Skeletal muscle cell (primary cell): ENCODE measurements around the gene JMJD7.
A peak's percentile ranks its signal among the peaks of the same experiment; 100 is the strongest.
"Not testable (repeated sequence)": the region's sequence is repeated elsewhere in the genome, so short reads cannot be mapped to it uniquely, and the experiment has no call there.

Experiments used
- DNase-seq: peaks from one replicate; pipeline ENCODE4 v3.0.0-alpha.2; 2010; ENCODE audit warnings: low read depth
- H3K4me3 ChIP-seq: 2 replicates; pipeline ENCODE4 v1.5.1; 2011; ENCODE audit warnings: low read depth, mild to moderate bottlenecking, control low read depth, low read length, moderate library complexity

JMJD7 gene

GRCh38 chr15:41819455-41820050 is 8.3 kb upstream of the JMJD7 start:
- no peak for DNase-seq
- H3K4me3 ChIP-seq = no peak overlapping the region

- H3K4me3 ChIP-seq = no peak overlapping the region
- DNase-seq = no peak
Observed at GRCh38 chr15:41820791-41821423, 7.0 kb upstream of the JMJD7 start.

- no peak overlapping the region for H3K4me3 ChIP-seq
- no peak for DNase-seq
Observed at GRCh38 chr15:41821831-41822230, 6.1 kb upstream of the JMJD7 start.

- no peak for DNase-seq
- H3K4me3 ChIP-seq = no peak overlapping the region
Observed at GRCh38 chr15:41822471-41822870, 5.4 kb upstream of the JMJD7 start.

- no peak overlapping the region for H3K4me3 ChIP-seq
- no peak for DNase-seq
Observed at GRCh38 chr15:41822957-41823356, 4.9 kb upstream of the JMJD7 start.

GRCh38 chr15:41823502-41823901 is 4.4 kb upstream of the JMJD7 start:
- DNase-seq = no peak
- no peak overlapping the region for H3K4me3 ChIP-seq

GRCh38 chr15:41824062-41824745 is 3.7 kb upstream of the JMJD7 start:
- no peak overlapping the region for H3K4me3 ChIP-seq
- DNase-seq = no peak

- no peak for DNase-seq
- no peak overlapping the region for H3K4me3 ChIP-seq
Observed at GRCh38 chr15:41825145-41825544, 2.7 kb upstream of the JMJD7 start.

GRCh38 chr15:41825572-41826535 is 2.0 kb upstream of the JMJD7 start:
- no peak overlapping the region for H3K4me3 ChIP-seq
- DNase-seq = no peak

DNA sequence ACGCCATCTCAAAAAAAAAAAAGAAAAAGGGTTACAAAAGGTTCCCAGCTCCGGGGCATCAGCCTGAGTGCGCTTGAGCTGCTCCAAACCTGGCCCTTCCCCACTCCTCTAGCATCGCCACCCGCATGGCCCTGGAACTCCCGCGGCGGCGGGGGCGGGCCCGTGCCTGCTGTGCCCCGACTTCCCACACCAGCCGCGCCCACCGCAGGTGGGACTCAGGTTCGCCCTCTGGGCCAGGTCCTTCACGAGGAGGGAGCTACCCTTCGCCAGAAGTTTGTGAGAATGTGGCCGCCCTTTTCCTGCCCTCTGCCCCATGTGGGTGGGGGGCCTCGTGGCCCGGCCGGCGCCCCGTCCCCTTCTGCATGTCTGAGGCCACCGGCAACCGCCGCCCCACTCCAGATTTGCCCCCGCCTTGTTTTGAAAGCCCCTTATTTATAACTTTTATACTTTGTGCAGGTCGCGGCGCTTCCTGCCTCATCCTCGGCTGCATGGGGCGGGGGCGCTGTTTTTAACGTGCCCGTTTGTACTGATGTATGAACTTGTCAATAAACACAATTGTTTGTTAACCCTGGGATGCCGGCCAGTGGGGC is 507 bp upstream of the JMJD7 start:
- no peak for DNase-seq
- peak overlapping the region; percentile 84 for H3K4me3 ChIP-seq

DNA sequence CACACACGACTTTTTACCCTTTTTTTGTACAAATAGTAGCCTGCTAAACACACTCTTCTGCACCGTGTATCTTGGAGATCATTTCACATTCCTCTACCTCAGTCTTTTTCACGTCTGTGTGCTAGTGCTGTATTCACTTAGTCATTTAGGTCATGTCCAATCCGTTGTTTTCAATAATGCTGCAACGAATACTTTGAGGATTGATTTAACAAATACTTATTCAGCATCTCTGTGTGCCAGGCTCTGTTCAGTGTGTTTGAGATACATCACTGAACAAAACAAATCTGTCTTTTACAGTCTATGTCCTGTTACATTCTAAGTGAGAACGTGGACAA is 882 bp downstream of the JMJD7 start:
- no peak for DNase-seq
- H3K4me3 ChIP-seq = peak overlapping the region; percentile 84

DNA sequence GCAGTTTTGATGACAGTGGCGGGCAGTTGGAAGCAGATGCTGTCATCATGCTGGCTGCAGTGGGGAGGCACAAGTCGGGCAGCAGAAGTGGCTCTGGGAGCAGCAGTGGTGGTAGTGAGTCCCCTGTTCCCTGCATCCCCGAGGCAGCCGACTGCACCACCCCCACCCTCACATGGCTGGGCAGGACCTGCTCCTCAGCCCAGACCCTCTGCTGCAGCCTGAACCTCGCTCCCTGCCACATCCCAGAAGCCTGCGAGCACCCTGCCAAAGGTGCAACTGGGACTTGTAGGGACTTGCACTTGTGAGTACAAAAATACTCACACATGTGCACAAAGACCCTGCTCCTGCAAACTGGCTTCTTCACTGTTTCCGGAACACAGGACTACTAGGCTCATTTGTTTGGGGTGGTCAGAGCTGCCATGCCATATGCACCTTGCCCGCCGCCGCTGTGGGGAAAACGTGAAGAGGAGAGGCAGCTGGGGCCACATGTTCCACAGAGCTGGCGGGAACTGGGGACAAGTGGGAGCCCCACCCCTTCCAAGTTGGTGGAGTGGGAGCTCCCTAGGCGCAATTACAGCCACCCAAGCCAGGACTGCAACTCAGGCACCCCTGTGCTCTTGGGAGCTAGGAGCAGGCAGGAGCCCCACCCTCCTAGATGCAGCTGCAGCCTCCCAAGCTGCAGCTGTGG is 2.2 kb downstream of the JMJD7 start:
- H3K4me3 ChIP-seq = no peak overlapping the region
- no peak for DNase-seq

DNA sequence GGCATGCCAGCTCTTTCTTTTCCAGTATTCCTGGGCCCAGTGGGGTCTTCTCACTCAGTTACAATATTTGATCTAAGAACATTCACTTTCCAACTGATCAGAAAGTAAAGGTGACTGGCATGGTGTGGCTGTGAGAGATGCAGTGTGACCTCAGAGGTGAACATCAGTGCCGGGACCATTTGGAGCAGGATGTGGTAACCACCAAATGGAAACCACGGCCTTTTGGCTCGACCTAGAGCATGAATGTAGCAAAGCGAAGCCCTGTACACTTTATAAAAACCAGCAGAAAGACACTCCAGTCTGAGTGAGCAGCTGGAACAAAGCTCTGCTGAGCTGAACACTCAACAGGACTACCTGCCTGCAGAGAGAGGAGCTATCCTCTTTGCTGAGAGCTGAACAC is 3.4 kb downstream of the JMJD7 start:
- not testable (repeated sequence) for H3K4me3 ChIP-seq, DNase-seq

DNA sequence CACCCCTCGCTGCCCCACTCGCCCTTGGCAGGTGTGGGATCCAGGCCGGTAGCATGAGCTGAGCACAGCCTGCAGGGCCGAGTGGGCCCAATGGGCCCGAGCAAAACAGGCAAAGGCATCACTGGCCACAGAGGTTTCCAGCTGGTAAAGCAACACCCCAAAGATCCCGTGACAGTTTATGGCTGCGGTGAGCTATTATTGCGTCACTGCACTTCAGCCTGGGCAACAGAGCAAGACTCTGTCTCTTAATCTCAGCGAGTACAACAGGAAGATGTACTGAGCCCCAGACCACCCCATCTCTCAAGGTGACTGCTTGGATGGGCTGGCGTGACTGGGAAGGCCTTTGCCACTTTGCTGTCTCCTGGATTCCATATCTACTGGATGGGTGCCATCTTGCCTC is 4.3 kb downstream of the JMJD7 start:
- no peak overlapping the region for H3K4me3 ChIP-seq
- no peak for DNase-seq

GRCh38 chr15:41832875-41833274 is 5.0 kb downstream of the JMJD7 start:
- DNase-seq = no peak
- H3K4me3 ChIP-seq = no peak overlapping the region

GRCh38 chr15:41834096-41834495 is 6.2 kb downstream of the JMJD7 start:
- no peak for DNase-seq
- H3K4me3 ChIP-seq = no peak overlapping the region

DNA sequence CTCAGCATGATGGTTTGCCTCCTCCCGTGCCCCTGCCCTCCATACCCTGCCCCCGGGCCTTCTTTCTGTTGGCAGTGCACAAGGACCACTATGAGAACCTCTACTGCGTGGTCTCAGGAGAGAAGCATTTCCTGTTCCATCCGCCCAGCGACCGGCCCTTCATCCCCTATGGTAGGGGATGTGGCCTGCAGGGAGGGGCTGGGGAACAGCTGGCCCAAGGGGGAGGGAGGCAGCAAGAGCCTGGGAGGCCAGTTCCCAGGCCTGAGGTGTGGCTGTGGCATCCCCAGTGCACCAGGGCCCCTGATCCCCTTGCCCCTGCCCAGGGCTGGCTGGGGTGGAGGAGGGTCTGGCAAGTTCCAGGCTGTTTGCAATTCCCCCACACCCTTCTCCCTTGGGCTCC is 8.2 kb downstream of the JMJD7 start:
- DNase-seq = no peak
- H3K4me3 ChIP-seq = no peak overlapping the region

DNA sequence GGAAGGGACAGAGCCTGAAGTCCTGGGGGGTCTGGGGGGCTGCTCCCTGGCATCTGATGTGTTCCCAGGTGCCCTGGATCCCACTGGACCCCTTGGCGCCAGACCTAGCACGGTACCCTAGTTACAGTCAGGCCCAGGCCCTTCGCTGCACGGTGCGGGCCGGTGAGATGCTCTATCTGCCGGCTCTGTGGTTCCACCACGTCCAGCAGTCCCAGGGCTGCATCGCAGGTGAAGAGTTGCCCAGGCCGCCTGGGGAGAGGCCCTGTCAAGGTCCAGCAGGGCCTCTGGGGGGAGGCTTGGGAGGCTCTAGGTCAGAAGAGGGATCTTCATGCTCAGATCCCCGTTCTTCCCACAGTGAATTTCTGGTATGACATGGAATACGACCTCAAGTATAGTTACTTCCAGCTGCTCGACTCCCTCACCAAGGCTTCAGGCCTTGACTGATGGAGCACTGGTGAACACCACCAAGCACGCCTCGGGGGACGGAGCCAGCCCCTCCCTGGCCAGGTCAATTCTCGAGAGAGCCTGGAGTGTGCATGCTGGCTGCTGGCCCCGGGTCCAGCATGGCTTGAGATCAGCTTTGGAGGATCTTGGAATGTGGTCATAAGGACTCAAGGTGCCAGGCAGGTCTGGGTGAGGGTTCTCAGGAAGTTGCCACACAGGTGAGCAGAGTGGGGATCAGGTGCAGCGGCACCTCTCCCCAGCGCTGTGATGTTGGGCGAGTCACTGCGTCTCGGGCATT is 9.0 kb downstream of the JMJD7 start:
- H3K4me3 ChIP-seq = no peak overlapping the region
- DNase-seq = no peak
